Ovary (tissue), 9 donors: Measurements from ENCODE around the gene PNMA8A. TPM values are rescaled to one million over a fixed set of nuclear protein-coding genes. Genes with fewer than 3 reads are reported as not detected.

Experiments used
- DNase-seq, 5 donors: peaks; one replicate each; pipeline ENCODE4 v3.0.0-alpha.2; 2019 to 2020
- H3K27ac ChIP-seq, 2 donors: fragments of 200-600 bp; one replicate each; pipeline versions ENCODE4 v1.5.1 to v1.8.0; 2019 to 2022
- H3K27me3 ChIP-seq: fragments of 200-600 bp; one replicate; pipeline ENCODE4 v1.8.0; 2022
- H3K36me3 ChIP-seq: fragments of 200-600 bp; sonication (generic); one replicate; pipeline ENCODE4 v1.5.1; 2019
- H3K4me1 ChIP-seq: one replicate; pipeline ENCODE4 v1.8.1; 2013; ENCODE audit warnings: mild to moderate bottlenecking, moderate library complexity; ENCODE audit not compliant: insufficient read depth
- H3K4me3 ChIP-seq: fragments of 200-600 bp; sonication (generic); one replicate; pipeline ENCODE4 v1.5.1; 2017
- H3K9me3 ChIP-seq, 2 donors: fragments of 200-600 bp in 1 of 2; sonication (generic) in 1 of 2; one replicate each; pipeline versions ENCODE4 v1.5.1 to v1.8.1; 2013 to 2019; ENCODE audit warnings: mild to moderate bottlenecking in 1 of 2, moderate library complexity in 1 of 2
- EP300 ChIP-seq: sonication (generic); formaldehyde crosslinking; IDR thresholded peaks from one replicate; pipeline ENCODE4 v1.6.1; 2017; ENCODE audit warnings: antibody characterized with exemption
- POLR2A ChIP-seq: fragments of 450-650 bp; IDR thresholded peaks from one replicate; pipeline ENCODE4 v1.6.1; 2017; ENCODE audit warnings: antibody characterized with exemption, mild to moderate bottlenecking, moderate library complexity
- WGBS, 3 donors: extraction: QIAGEN DNeasy Blood & Tissue Kit in 1 of 3; methylation state at CpG; one replicate each; pipeline versions ENCODE4 v1.1.5 to v1.1.7; 2013 to 2017; 5-methylcytosine and 5-hydroxymethylcytosine counted together
- intact Hi-C, 4 donors: fragments of 100-400 bp; cut with DNase I; formaldehyde crosslinking; loops; one replicate each; pipeline versions ENCODE4 v1.11.0 to v1.15.1; 2022 to 2023
- polyA plus RNA-seq, 2 donors: library from polyadenylated mRNA; stranded (reverse); fragments of 200-250 nt in 1 of 2; fragments of 350-450 nt in 1 of 2; fragmentation: Illumina TruSeq in 1 of 2; extraction: RNeasy Lipid Tissue Mini Kit (QIAGEN cat#74804) in 1 of 2; gene quantifications; one replicate each; pipeline ENCODE4 v1.2.3, GENCODE V29; 2013 to 2014
- total RNA-seq, 7 donors: library from RNA; depleted of rRNA in 2 of 7; stranded (reverse); fragments of >200 nt in 2 of 7; fragmentation: NEBNext Ultra II Directional in 3 of 7; extraction: Animal tissue kit (Norgen Biotek cat#: 25700) in 3 of 7; gene quantifications; one replicate each; pipeline versions ENCODE4 v1.1.0 to v1.2.4, GENCODE V29; 2016 to 2023
- TF ChIP-seq, protein P1 (sequence below), 3 donors: fragments of 450-650 bp in 2 of 3; fragments of 200-600 bp in 1 of 3; IDR thresholded peaks; one replicate each; pipeline versions ENCODE4 v1.5.1 to v1.8.0; 2016 to 2022; ENCODE audit warnings: antibody characterized with exemption in 3 of 3, mild to moderate bottlenecking in 1 of 3
- donor health status: DM: no; HTN: no; CAD: no; lungs with moderate emphysema.
- donor health status: DM: no; HTN: no; CAD: no.
- donor health status: Bipolar disorder and iron deficiency.
- donor health status: DM: yes; HTN: yes; CAD: no.
- donor health status: DM: no; HTN: no; CAD: no.
- donor health status: DM: yes; HTN: yes; CAD: no.

Gene PNMA8A
- total and polyA plus RNA-seq, 9 donors: 8.8 to 35.3 (median 32.4) TPM

- Histone ChIP-seq H3K4me3 (no peak overlapping the region), H3K27ac (no peak overlapping the region), H3K9me3 (no peaks in the 10 kb centered on the region), H3K4me1 (no peaks in the 10 kb centered on the region), H3K36me3 (no peaks in the 10 kb centered on the region), H3K27me3 (no peaks in the 10 kb centered on the region)
- no peak for TF ChIP-seq POLR2A
- TF ChIP-seq EP300: no peak
- WGBS, 3 donors: 68 to 75% (median 75%) methylated on average over 3 of the region's 3 CpGs
- intact Hi-C loops: no loop called here
- DNase-seq: no peak
These were observed 17.1 kb downstream of the PNMA8A start for GRCh38 chr19:46454244-46454643.

DNA sequence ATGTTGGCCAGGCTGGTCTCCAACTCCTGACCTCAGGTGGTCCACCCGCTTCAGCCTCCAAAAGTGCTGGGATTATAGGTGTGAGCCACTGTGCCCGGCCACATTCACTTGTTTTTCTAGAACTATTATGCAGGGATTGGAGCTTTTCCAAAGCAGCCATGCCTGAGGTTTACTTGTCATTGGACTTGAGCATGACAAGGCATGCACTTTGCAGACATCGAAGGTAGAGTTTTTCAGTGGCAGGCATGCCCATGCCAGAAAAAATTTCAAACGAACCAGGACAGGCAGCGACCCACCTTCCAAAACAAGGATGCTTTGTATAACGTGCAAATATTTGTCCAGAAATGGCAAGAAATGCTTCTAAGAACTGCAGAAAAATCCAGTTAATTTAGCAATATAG lies 17.7 kb downstream of the PNMA8A start:
- no peaks in the 10 kb centered on the region for H3K9me3 ChIP-seq
- H3K36me3 ChIP-seq: no peaks in the 10 kb centered on the region
- H3K4me1 ChIP-seq: no peaks in the 10 kb centered on the region
- H3K4me3 ChIP-seq: no peak overlapping the region
- no peak for DNase-seq
- no peak overlapping the region for H3K27ac ChIP-seq
- no peaks in the 10 kb centered on the region for H3K27me3 ChIP-seq
- TF ChIP-seq POLR2A (no peak), EP300 (no peak)
- TF ChIP-seq, protein P1, sequence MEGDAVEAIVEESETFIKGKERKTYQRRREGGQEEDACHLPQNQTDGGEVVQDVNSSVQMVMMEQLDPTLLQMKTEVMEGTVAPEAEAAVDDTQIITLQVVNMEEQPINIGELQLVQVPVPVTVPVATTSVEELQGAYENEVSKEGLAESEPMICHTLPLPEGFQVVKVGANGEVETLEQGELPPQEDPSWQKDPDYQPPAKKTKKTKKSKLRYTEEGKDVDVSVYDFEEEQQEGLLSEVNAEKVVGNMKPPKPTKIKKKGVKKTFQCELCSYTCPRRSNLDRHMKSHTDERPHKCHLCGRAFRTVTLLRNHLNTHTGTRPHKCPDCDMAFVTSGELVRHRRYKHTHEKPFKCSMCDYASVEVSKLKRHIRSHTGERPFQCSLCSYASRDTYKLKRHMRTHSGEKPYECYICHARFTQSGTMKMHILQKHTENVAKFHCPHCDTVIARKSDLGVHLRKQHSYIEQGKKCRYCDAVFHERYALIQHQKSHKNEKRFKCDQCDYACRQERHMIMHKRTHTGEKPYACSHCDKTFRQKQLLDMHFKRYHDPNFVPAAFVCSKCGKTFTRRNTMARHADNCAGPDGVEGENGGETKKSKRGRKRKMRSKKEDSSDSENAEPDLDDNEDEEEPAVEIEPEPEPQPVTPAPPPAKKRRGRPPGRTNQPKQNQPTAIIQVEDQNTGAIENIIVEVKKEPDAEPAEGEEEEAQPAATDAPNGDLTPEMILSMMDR (IDR thresholded peaks at IDR 0.05): no peak
- intact Hi-C loops: no loop called here
- WGBS, 3 donors: 79 to 85% (median 83%) methylated on average over 6 of the region's 6 CpGs

- Histone ChIP-seq H3K36me3 (no peaks in the 10 kb centered on the region), H3K27ac (no peak overlapping the region), H3K4me3 (no peak overlapping the region), H3K4me1 (no peaks in the 10 kb centered on the region), H3K27me3 (no peaks in the 10 kb centered on the region), H3K9me3 (no peaks in the 10 kb centered on the region)
- intact Hi-C loops: no loop called here
- 54 to 62% (median 61%) methylated on average over 4 of the region's 4 CpGs for WGBS, 3 donors
- no peak for TF ChIP-seq POLR2A
- TF ChIP-seq, protein P1 (IDR thresholded peaks at IDR 0.05): no peak
- no peak for TF ChIP-seq EP300
- DNase-seq: no peak
These were observed 19.2 kb downstream of the PNMA8A start for GRCh38 chr19:46452186-46452585.

- Histone ChIP-seq H3K4me1 (no peaks in the 10 kb centered on the region), H3K27ac (no peak overlapping the region), H3K27me3 (no peaks in the 10 kb centered on the region), H3K36me3 (no peaks in the 10 kb centered on the region), H3K9me3 (no peaks in the 10 kb centered on the region), H3K4me3 (no peak overlapping the region)
- WGBS, 3 donors: 49 to 56% (median 51%) methylated on average over 6 of the region's 6 CpGs
- TF ChIP-seq POLR2A (no peak), EP300 (no peak)
- TF ChIP-seq, protein P1 (IDR thresholded peaks at IDR 0.05): no peak
- intact Hi-C loops: no loop called here
- DNase-seq: no peak
These were observed 20.0 kb downstream of the PNMA8A start for GRCh38 chr19:46451352-46451751.

- WGBS, 3 donors: 26 to 35% (median 32%) methylated on average over 5 of the region's 5 CpGs
These were observed 20.6 kb downstream of the PNMA8A start for GRCh38 chr19:46450737-46451136.

More at GRCh38 chr19:46450737-46451136, 20.6 kb downstream of the PNMA8A start:
- no peak for DNase-seq
- H3K4me1 ChIP-seq: no peaks in the 10 kb centered on the region
- no peak overlapping the region for H3K27ac ChIP-seq
- intact Hi-C loops: no loop called here
- no peaks in the 10 kb centered on the region for H3K36me3 ChIP-seq
- H3K27me3 ChIP-seq: no peaks in the 10 kb centered on the region
- H3K9me3 ChIP-seq: no peaks in the 10 kb centered on the region
- TF ChIP-seq, protein P1 (IDR thresholded peaks at IDR 0.05): no peak
- TF ChIP-seq EP300: no peak
- no peak for TF ChIP-seq POLR2A
- H3K4me3 ChIP-seq: no peak overlapping the region
